Activated CD4-positive, alpha-beta memory T cell treated with anti-CD3 and anti-CD28 coated beads, Interleukin-2, amount 10 ng/mL, durations not matched to agents 7 days and 5 days (primary cell): Measurements from ENCODE around the gene IFI30. TPM values are rescaled to one million over a fixed set of nuclear protein-coding genes. Genes with fewer than 3 reads are reported as not detected.

Experiments used
- CTCF ChIA-PET: fragments of 350-600 bp; sonication (Branson Sonifier 250); formaldehyde crosslinking; loops from one replicate; lab custom pipeline; 2021; ENCODE audit warnings: antibody characterized with exemption, inconsistent platforms; lab: Charles Lee
- POLR2A ChIA-PET: fragments of 350-600 bp; sonication (Branson Sonifier 250); formaldehyde crosslinking; loops from one replicate; lab custom pipeline; 2021; ENCODE audit warnings: antibody characterized with exemption; lab: Charles Lee
- DNase-seq: peaks from one replicate; pipeline ENCODE4 v3.0.0-alpha.2; 2020
- H3K27ac Mint-ChIP-seq: one replicate; pipeline ENCODE4 v1.8.0; 2021; ENCODE audit warnings: mild to moderate bottlenecking, mixed read lengths
- H3K27me3 Mint-ChIP-seq: one replicate; pipeline ENCODE4 v1.8.0; 2021; ENCODE audit warnings: mixed read lengths
- H3K36me3 Mint-ChIP-seq: one replicate; pipeline ENCODE4 v1.8.0; 2021; ENCODE audit warnings: low read depth, mixed read lengths
- H3K4me1 Mint-ChIP-seq: one replicate; pipeline ENCODE4 v1.8.0; 2021; ENCODE audit warnings: mixed read lengths
- H3K4me3 Mint-ChIP-seq: one replicate; pipeline ENCODE4 v1.8.0; 2021; ENCODE audit warnings: mild to moderate bottlenecking, mixed read lengths
- H3K9me3 Mint-ChIP-seq: one replicate; pipeline ENCODE4 v1.8.0; 2021; ENCODE audit warnings: mixed read lengths
- total RNA-seq, 2 experiments: library from RNA; stranded (reverse); gene quantifications; one replicate each; pipeline ENCODE4 v1.2.3, GENCODE V29; 2021

Gene IFI30
- total RNA-seq = 10 to 100 TPM; 48.0 to 55.6 TPM

- peak within 1 kb of the TSS; percentile 75 for H3K27ac Mint-ChIP-seq
- peak; percentile 72 for DNase-seq
- ChIA-PET POLR2A (interaction anchor here (1.0 to 2.2 kb wide), 7 partner anchors 10 to 149 kb away, joined by 3 to 7 read pairs (median 4); partner anchors contain the start of genes IL12RB1 and LSM4), CTCF (interaction anchor here (0.7 to 2.0 kb wide), 5 partner anchors 19 to 155 kb away, joined by 3 to 9 read pairs (median 3); partner anchors contain the start of gene MPV17L2)
- H3K4me3 Mint-ChIP-seq = peak within 1 kb of the TSS; percentile 85
- H3K36me3 Mint-ChIP-seq = peaks cover 18% of the 10 kb centered on the region
- H3K9me3 Mint-ChIP-seq = no peaks in the 10 kb centered on the region
- H3K4me1 Mint-ChIP-seq = peaks cover 26% of the 10 kb centered on the region
- H3K27me3 Mint-ChIP-seq = no peaks in the 10 kb centered on the region
Measured at GRCh38 chr19:18173572-18174288, at the start of gene IFI30. TSS of gene IFI30 (plus strand) at chr19:18173813. CDS start at chr19:18173842, 29 bp downstream.

GRCh38 chr19:18123819-18124218, 49.8 kb upstream of the IFI30 start:
- H3K27ac Mint-ChIP-seq = no peak overlapping the region
- peaks cover 42% of the 10 kb centered on the region for H3K36me3 Mint-ChIP-seq
- CTCF ChIA-PET = no interaction called here
- POLR2A ChIA-PET = no interaction called here
- no peaks in the 10 kb centered on the region for H3K27me3 Mint-ChIP-seq
- peaks cover 37% of the 10 kb centered on the region for H3K4me1 Mint-ChIP-seq
- no peak overlapping the region for H3K4me3 Mint-ChIP-seq
- H3K9me3 Mint-ChIP-seq = no peaks in the 10 kb centered on the region
- DNase-seq = no peak

- peak overlapping the region; percentile 66 for H3K27ac Mint-ChIP-seq
- H3K36me3 Mint-ChIP-seq = peaks cover 46% of the 10 kb centered on the region
- H3K4me3 Mint-ChIP-seq = no peak overlapping the region
- no peak for DNase-seq
- ChIA-PET CTCF (interaction anchor here (0.9 to 1.3 kb wide), 3 partner anchors 13 to 42 kb away, joined by 3 to 4 read pairs (median 3); no protein-coding TSS in a partner anchor), POLR2A (interaction anchor here (1.1 to 1.3 kb wide), 2 partner anchors 16 to 25 kb away, joined by 3 to 4 read pairs; no protein-coding TSS in a partner anchor)
- no peaks in the 10 kb centered on the region for H3K9me3 Mint-ChIP-seq
- H3K27me3 Mint-ChIP-seq = no peaks in the 10 kb centered on the region
- peaks cover 15% of the 10 kb centered on the region for H3K4me1 Mint-ChIP-seq
Measured at GRCh38 chr19:18126097-18126496, 47.5 kb upstream of the IFI30 start.

GRCh38 chr19:18128044-18128443, 45.6 kb upstream of the IFI30 start:
- Mint-ChIP-seq H3K4me1 (peaks cover 11% of the 10 kb centered on the region), H3K27me3 (no peaks in the 10 kb centered on the region), H3K9me3 (no peaks in the 10 kb centered on the region), H3K4me3 (no peak overlapping the region), H3K27ac (peak overlapping the region; percentile 79), H3K36me3 (peaks cover 49% of the 10 kb centered on the region)
- POLR2A ChIA-PET = interaction anchor here (1.1 to 2.9 kb wide), 5 partner anchors 9 to 24 kb away, joined by 4 to 15 read pairs (median 5); partner anchors contain the start of gene PIK3R2
- DNase-seq = peak; percentile 64
- CTCF ChIA-PET = interaction anchor here (0.5 to 2.3 kb wide), 4 partner anchors 10 to 199 kb away, joined by 3 to 8 read pairs (median 4); no protein-coding TSS in a partner anchor

- Mint-ChIP-seq H3K4me1 (peaks cover 11% of the 10 kb centered on the region), H3K4me3 (no peak overlapping the region), H3K36me3 (peaks cover 45% of the 10 kb centered on the region), H3K27ac (no peak overlapping the region), H3K27me3 (no peaks in the 10 kb centered on the region), H3K9me3 (no peaks in the 10 kb centered on the region)
- CTCF ChIA-PET = interaction anchor here (0.5 to 2.3 kb wide), 3 partner anchors 10 to 198 kb away, joined by 4 to 8 read pairs (median 4); no protein-coding TSS in a partner anchor
- DNase-seq = no peak
- POLR2A ChIA-PET = interaction anchor here (1.1 to 2.9 kb wide), 5 partner anchors 10 to 23 kb away, joined by 4 to 15 read pairs (median 5); partner anchors contain the start of gene PIK3R2
Measured at GRCh38 chr19:18128805-18129204, 44.8 kb upstream of the IFI30 start.

- no peaks in the 10 kb centered on the region for H3K9me3 Mint-ChIP-seq
- no peak overlapping the region for H3K4me3 Mint-ChIP-seq
- H3K36me3 Mint-ChIP-seq = peaks cover 48% of the 10 kb centered on the region
- CTCF ChIA-PET = no interaction called here
- H3K27me3 Mint-ChIP-seq = no peaks in the 10 kb centered on the region
- POLR2A ChIA-PET = no interaction called here
- peaks cover 11% of the 10 kb centered on the region for H3K4me1 Mint-ChIP-seq
- no peak overlapping the region for H3K27ac Mint-ChIP-seq
- no peak for DNase-seq
Measured at GRCh38 chr19:18130523-18131242, 42.9 kb upstream of the IFI30 start.

GRCh38 chr19:18131841-18132596, 41.6 kb upstream of the IFI30 start:
- H3K4me1 Mint-ChIP-seq = peaks cover 10% of the 10 kb centered on the region
- DNase-seq = no peak
- CTCF ChIA-PET = no interaction called here
- POLR2A ChIA-PET = no interaction called here
- H3K27ac Mint-ChIP-seq = no peak overlapping the region
- H3K9me3 Mint-ChIP-seq = no peaks in the 10 kb centered on the region
- no peaks in the 10 kb centered on the region for H3K27me3 Mint-ChIP-seq
- H3K4me3 Mint-ChIP-seq = no peak overlapping the region
- H3K36me3 Mint-ChIP-seq = peaks cover 50% of the 10 kb centered on the region

- Mint-ChIP-seq H3K4me1 (no peaks in the 10 kb centered on the region), H3K4me3 (no peak overlapping the region), H3K36me3 (peaks cover 49% of the 10 kb centered on the region), H3K27ac (no peak overlapping the region), H3K27me3 (no peaks in the 10 kb centered on the region), H3K9me3 (no peaks in the 10 kb centered on the region)
- DNase-seq = no peak
- CTCF ChIA-PET = no interaction called here
- POLR2A ChIA-PET = interaction anchor here (1.1 kb wide), 1 partner anchor 16 kb away, joined by 3 read pairs; no protein-coding TSS in a partner anchor
Measured at GRCh38 chr19:18135712-18136584, 37.7 kb upstream of the IFI30 start.

GRCh38 chr19:18137242-18137641, 36.4 kb upstream of the IFI30 start:
- CTCF ChIA-PET = interaction anchor here (1.0 kb wide), 1 partner anchor 27 kb away, joined by 6 read pairs; no protein-coding TSS in a partner anchor
- Mint-ChIP-seq H3K4me3 (no peak overlapping the region), H3K27me3 (no peaks in the 10 kb centered on the region), H3K27ac (no peak overlapping the region), H3K36me3 (peaks cover 47% of the 10 kb centered on the region), H3K4me1 (no peaks in the 10 kb centered on the region), H3K9me3 (no peaks in the 10 kb centered on the region)
- POLR2A ChIA-PET = interaction anchor here (1.0 kb wide), 1 partner anchor 39 kb away, joined by 3 read pairs; the partner anchor contains the start of gene MAST3
- DNase-seq = no peak

- peaks cover 42% of the 10 kb centered on the region for H3K36me3 Mint-ChIP-seq
- no peak overlapping the region for H3K4me3 Mint-ChIP-seq
- H3K4me1 Mint-ChIP-seq = no peaks in the 10 kb centered on the region
- H3K9me3 Mint-ChIP-seq = no peaks in the 10 kb centered on the region
- no peak for DNase-seq
- ChIA-PET CTCF (interaction anchor here (1.0 kb wide), 1 partner anchor 27 kb away, joined by 6 read pairs; no protein-coding TSS in a partner anchor), POLR2A (interaction anchor here (1.0 kb wide), 1 partner anchor 40 kb away, joined by 3 read pairs; the partner anchor contains the start of gene MAST3)
- H3K27ac Mint-ChIP-seq = no peak overlapping the region
- H3K27me3 Mint-ChIP-seq = no peaks in the 10 kb centered on the region
Measured at GRCh38 chr19:18137657-18138339, 35.8 kb upstream of the IFI30 start.

GRCh38 chr19:18140473-18140872, 33.1 kb upstream of the IFI30 start:
- peaks cover 50% of the 10 kb centered on the region for H3K36me3 Mint-ChIP-seq
- H3K4me3 Mint-ChIP-seq = no peak overlapping the region
- no peaks in the 10 kb centered on the region for H3K9me3 Mint-ChIP-seq
- CTCF ChIA-PET = interaction anchor here (0.8 to 1.7 kb wide), 3 partner anchors 12 to 202 kb away, joined by 3 to 6 read pairs (median 3); partner anchors contain the start of gene PIK3R2
- no peak for DNase-seq
- no peaks in the 10 kb centered on the region for H3K27me3 Mint-ChIP-seq
- H3K27ac Mint-ChIP-seq = no peak overlapping the region
- POLR2A ChIA-PET = interaction anchor here (1.3 kb wide), 1 partner anchor 11 kb away, joined by 5 read pairs; no protein-coding TSS in a partner anchor
- no peaks in the 10 kb centered on the region for H3K4me1 Mint-ChIP-seq
